Mucosa of descending colon (tissue), 3 donors: Measurements from ENCODE around the gene TAF5. TPM values are rescaled to one million over a fixed set of nuclear protein-coding genes. Genes with fewer than 3 reads are reported as not detected.
"Not testable (repeated sequence)": the region's sequence is repeated elsewhere in the genome, so short reads cannot be mapped to it uniquely, and the experiment has no call there.

Source experiments
- ATAC-seq: fragments of 200-7000 bp; cut with Tn5 transposase; one replicate; pipeline ENCODE4 v1.9.1; 2020; ENCODE audit warnings: mild to moderate bottlenecking, moderate library complexity
- DNase-seq, 3 donors: peaks; one replicate each; pipeline ENCODE4 v3.0.0-alpha.2; 2020
- H3K36me3 ChIP-seq: fragments of 200-600 bp; one replicate; pipeline ENCODE4 v1.8.0; 2021; ENCODE audit warnings: low read depth, mild to moderate bottlenecking
- H3K4me1 ChIP-seq: fragments of 200-600 bp; one replicate; pipeline ENCODE4 v1.8.0; 2021; ENCODE audit warnings: low read depth, mild to moderate bottlenecking
- H3K4me3 ChIP-seq: fragments of 200-600 bp; one replicate; pipeline ENCODE4 v1.8.0; 2021; ENCODE audit warnings: mild to moderate bottlenecking
- H3K9me3 ChIP-seq: fragments of 200-600 bp; one replicate; pipeline ENCODE4 v1.8.0; 2021; ENCODE audit warnings: mild to moderate bottlenecking
- CTCF ChIP-seq: fragments of 200-600 bp; IDR thresholded peaks from one replicate; pipeline ENCODE4 v1.8.0; 2022; ENCODE audit warnings: antibody characterized with exemption, mild to moderate bottlenecking
- intact Hi-C, 2 donors: fragments of 100-400 bp; cut with DNase I in 1 of 2; cut with micrococcal nuclease in 1 of 2; formaldehyde crosslinking; loops; one replicate each; pipeline versions ENCODE4 v1.11.0 to v1.11.1; 2022; cut with DNase I, micrococcal nuclease
- total RNA-seq, 3 donors: library from RNA; stranded (reverse); fragmentation: NEBNext Ultra II Directional in 2 of 3; extraction: Animal tissue kit (Norgen Biotek cat#: 25700) in 2 of 3; gene quantifications; one replicate each; pipeline versions ENCODE4 v1.2.1 to v1.2.4, GENCODE V29; 2021 to 2023
- donor health status: DM: no; HTN: no; CAD: no; lungs with moderate emphysema.
- donor health status: DM: no; HTN: no; CAD: no.
- donor health status: DM: no; HTN: yes; CAD: no.

The TAF5 gene
- total RNA-seq, 3 donors from 2014 or later, result 4.1 to 7.1 (median 4.4) TPM

DNA sequence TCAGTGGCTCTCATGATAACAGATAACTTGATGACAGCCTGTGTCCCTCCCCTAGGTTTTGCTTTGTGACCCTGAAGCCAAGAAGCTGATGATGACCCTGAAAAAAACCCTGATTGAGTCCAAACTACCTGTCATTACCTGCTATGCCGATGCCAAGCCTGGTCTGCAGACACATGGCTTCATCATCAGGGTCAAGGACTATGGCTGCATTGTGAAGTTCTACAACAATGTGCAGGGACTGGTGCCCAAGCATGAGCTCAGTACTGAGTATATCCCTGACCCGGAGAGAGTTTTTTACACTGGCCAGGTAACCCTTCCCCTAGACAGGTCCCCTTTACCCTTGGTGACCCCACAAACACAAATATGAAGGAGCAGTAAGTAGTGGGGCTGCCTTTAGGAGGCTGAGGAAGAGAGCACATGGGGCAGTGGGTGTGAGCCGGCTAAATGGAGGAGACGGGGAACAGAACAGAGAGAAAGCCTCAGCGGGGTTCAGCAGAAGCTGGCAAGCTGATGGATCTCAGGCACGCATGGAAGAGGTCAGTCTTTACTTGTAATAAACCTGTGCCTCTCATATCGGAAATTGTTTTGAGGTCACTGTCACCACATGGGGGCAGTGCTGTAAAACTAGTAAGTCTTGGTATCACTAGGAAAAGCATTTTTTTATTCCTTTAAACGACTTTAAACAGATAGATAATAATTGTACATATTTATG lies 48.8 kb downstream of the TAF5 start:
- Histone ChIP-seq H3K36me3 (peaks cover 11% of the 10 kb centered on the region), H3K4me1 (no peaks in the 10 kb centered on the region), H3K9me3 (no peaks in the 10 kb centered on the region), H3K4me3 (no peak overlapping the region)
- DNase-seq (peak in 2 of 3 donors; percentile 31 to 90), ATAC-seq (peak; percentile 65)
- no peak for TF ChIP-seq CTCF
- intact Hi-C loops, result loop anchor here in 1 of 2 donors (5.0 kb wide), 1 partner anchor 71 kb away; no protein-coding TSS in a partner anchor

GRCh38 chr10:103417148-103417469 lies 49.3 kb downstream of the TAF5 start:
- peaks cover 11% of the 10 kb centered on the region for H3K36me3 ChIP-seq
- ATAC-seq, result not testable (repeated sequence)
- intact Hi-C loops, result loop anchor here in 1 of 2 donors (5.0 kb wide), 1 partner anchor 70 kb away; no protein-coding TSS in a partner anchor

DNA sequence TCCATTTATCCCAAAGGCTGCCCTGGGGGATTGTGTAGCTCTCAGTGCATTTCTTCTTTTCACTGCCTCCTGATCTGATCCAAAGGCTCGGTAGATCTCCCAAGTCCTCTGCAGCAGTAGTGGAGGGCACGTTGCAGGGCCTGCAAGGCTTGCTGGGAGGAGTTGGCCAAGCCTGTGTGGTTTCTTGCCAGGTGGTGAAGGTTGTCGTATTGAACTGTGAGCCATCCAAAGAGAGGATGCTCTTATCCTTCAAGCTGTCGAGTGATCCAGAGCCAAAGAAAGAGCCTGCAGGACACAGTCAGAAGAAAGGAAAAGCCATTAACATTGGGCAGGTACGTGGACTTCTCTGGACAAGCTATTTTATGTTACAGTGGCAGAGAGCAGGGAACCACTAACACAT lies 49.8 kb downstream of the TAF5 start:
- TF ChIP-seq CTCF, result no peak
- Histone ChIP-seq H3K4me3 (no peak overlapping the region), H3K9me3 (no peaks in the 10 kb centered on the region), H3K4me1 (no peaks in the 10 kb centered on the region), H3K36me3 (peaks cover 11% of the 10 kb centered on the region)
- intact Hi-C loops, result loop anchor here in 1 of 2 donors (5.0 kb wide), 1 partner anchor 70 kb away; no protein-coding TSS in a partner anchor
- DNase-seq (no peak), ATAC-seq (no peak)

More at GRCh38 chr10:103417148-103417469, 49.3 kb downstream of the TAF5 start:
- not testable (repeated sequence) for H3K9me3 ChIP-seq, DNase-seq, H3K4me1 ChIP-seq, H3K4me3 ChIP-seq

DNA sequence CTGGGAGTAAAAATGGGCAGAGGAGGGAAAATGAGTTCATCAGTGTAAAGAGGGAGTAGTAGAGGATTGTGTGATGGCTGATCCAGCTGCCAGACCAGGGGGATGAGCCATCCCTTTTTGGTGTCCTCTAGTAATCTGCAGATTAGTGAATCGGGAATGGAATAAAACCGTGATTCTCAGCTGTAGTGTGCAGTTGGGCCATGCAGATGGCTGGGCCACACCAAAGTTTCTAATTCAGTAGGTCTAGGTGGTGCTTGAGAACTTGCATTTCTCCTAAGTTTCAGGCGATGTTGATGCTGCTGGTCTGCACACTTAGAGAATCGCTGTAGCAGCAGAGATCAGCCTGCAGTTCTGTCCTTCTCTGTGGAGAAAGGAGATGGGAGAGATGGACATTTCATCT lies 51.3 kb downstream of the TAF5 start:
- peaks cover 19% of the 10 kb centered on the region for H3K36me3 ChIP-seq
- H3K4me1 ChIP-seq, result no peaks in the 10 kb centered on the region
- DNase-seq, result no peak
- intact Hi-C loops, result loop anchor here in 1 of 2 donors (5.0 kb wide), 1 partner anchor 68 kb away; no protein-coding TSS in a partner anchor
- no peak for TF ChIP-seq CTCF
- H3K9me3 ChIP-seq, result no peaks in the 10 kb centered on the region
- no peak for ATAC-seq
- no peak overlapping the region for H3K4me3 ChIP-seq

- peaks cover 13% of the 10 kb centered on the region for H3K36me3 ChIP-seq
- no peak overlapping the region for H3K4me3 ChIP-seq
- no peaks in the 10 kb centered on the region for H3K4me1 ChIP-seq
- H3K9me3 ChIP-seq, result no peaks in the 10 kb centered on the region
- intact Hi-C loops, result no loop called here
- TF ChIP-seq CTCF, result no peak
- ATAC-seq, result no peak
- DNase-seq, result no peak
These were observed 56.0 kb downstream of the TAF5 start for GRCh38 chr10:103423748-103424147.

DNA sequence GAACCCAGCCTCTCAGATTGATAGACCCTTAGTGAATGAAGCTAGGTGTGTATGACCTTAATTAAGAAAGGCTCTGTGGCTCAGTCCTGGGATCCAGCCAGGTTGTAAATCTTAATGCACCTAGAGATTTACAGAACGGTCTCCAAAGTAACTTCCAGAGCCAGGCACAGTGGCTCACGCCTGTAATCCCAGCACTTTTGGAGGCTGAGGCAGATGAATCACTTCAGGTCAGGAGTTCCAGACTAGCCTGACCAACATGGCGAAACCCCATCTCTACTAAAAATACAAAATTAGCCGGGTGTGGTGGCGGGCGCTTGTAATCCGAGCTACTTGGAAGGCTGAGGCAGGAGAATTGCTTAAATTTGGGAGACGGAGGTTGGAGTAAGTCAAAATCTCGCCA lies 60.1 kb downstream of the TAF5 start:
- ATAC-seq, result no peak
- no peak overlapping the region for H3K4me3 ChIP-seq
- intact Hi-C loops, result no loop called here
- H3K4me1 ChIP-seq, result no peaks in the 10 kb centered on the region
- DNase-seq, result no peak
- TF ChIP-seq CTCF, result no peak
- H3K9me3 ChIP-seq, result no peaks in the 10 kb centered on the region
- peaks cover 12% of the 10 kb centered on the region for H3K36me3 ChIP-seq
